ENCODE data around the gene CFAP299.

CFAP299 gene

DNA sequence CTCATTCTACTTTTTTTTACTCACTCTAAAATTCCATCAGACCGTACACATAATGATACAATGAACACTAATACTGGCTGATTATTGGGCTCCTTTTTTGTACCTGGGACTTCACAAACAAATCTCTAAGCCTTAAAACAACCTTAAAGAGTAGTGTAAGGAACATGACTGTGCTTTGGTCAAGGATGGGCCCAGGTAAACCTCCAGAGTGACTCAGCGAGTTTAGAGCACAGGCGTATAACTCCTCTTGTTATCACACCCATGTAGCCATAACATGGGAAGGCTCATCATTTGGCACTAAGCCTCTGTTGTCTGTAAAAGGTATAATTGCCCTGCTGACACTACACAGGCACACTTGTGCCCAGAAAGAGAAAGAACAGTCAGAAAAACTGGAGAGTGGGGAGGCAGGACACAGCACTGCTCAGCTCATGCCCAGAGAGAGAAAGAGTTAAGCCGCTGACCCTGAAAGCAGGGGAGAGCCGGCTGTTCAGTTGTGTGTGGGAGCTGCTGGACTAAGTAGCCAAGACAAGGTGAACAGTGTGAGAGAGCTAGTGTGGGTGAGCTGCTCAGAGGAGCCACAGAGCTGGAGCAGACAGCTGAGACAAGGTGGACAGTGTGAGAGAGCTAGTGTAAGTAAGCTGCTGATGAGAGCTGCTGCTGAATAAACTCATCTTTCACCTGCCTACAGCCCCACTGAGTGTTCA lies 375.4 kb downstream of the CFAP299 start:
- no peaks in the 10 kb centered on the region for H3F3A ChIP-seq (ENCODE audit: control insufficient read depth, insufficient read depth)
- TF ChIP-seq EZH2phosphoT487 (IDR thresholded peaks at IDR 0.05; ENCODE audit: borderline replicate concordance, low read length), result no peak
- TF ChIP-seq, protein P1, sequence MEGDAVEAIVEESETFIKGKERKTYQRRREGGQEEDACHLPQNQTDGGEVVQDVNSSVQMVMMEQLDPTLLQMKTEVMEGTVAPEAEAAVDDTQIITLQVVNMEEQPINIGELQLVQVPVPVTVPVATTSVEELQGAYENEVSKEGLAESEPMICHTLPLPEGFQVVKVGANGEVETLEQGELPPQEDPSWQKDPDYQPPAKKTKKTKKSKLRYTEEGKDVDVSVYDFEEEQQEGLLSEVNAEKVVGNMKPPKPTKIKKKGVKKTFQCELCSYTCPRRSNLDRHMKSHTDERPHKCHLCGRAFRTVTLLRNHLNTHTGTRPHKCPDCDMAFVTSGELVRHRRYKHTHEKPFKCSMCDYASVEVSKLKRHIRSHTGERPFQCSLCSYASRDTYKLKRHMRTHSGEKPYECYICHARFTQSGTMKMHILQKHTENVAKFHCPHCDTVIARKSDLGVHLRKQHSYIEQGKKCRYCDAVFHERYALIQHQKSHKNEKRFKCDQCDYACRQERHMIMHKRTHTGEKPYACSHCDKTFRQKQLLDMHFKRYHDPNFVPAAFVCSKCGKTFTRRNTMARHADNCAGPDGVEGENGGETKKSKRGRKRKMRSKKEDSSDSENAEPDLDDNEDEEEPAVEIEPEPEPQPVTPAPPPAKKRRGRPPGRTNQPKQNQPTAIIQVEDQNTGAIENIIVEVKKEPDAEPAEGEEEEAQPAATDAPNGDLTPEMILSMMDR (IDR thresholded peaks at IDR 0.05; ENCODE audit: low read depth, low read length, poor library complexity, severe bottlenecking), result no peak
- H3K27me3 ChIP-seq (ENCODE audit: control insufficient read depth, low read length), result no peaks in the 10 kb centered on the region
- H3K4me1 ChIP-seq (ENCODE audit: control insufficient read depth, low read length), result no peaks in the 10 kb centered on the region; the same call in 1 of the 2 replicates
- H3K79me2 ChIP-seq (ENCODE audit: control insufficient read depth, low read length), result no peaks in the 10 kb centered on the region
- no peak overlapping the region for H3K27ac ChIP-seq (ENCODE audit: low read depth, low read length)
- H4K20me1 ChIP-seq (ENCODE audit: control insufficient read depth, insufficient read depth, low read depth, low read length), result no peaks in the 10 kb centered on the region
- H3K9me3 ChIP-seq (ENCODE audit: control insufficient read depth, insufficient read depth, low read length), result no peaks in the 10 kb centered on the region
- H3K4me2 ChIP-seq (ENCODE audit: low read length), result no peak overlapping the region
- H3K4me3 ChIP-seq (ENCODE audit: low read length), result no peak overlapping the region
- H3K36me3 ChIP-seq (ENCODE audit: control insufficient read depth, low read length), result no peaks in the 10 kb centered on the region
- H3K9me2 ChIP-seq (replicated peaks; ENCODE audit: control insufficient read depth, low read length), result no peaks in the 10 kb centered on the region

- Histone ChIP-seq H3K4me3 (ENCODE audit: low read length) (no peak overlapping the region), H3K79me2 (ENCODE audit: control insufficient read depth, low read length) (no peaks in the 10 kb centered on the region), H3K9me3 (ENCODE audit: control insufficient read depth, insufficient read depth, low read length) (no peaks in the 10 kb centered on the region), H3K27me3 (ENCODE audit: control insufficient read depth, low read length) (no peaks in the 10 kb centered on the region), H3K27ac (ENCODE audit: low read depth, low read length) (no peak overlapping the region), H3K4me1 (ENCODE audit: control insufficient read depth, low read length) (no peaks in the 10 kb centered on the region; the same call in 1 of the 2 replicates), H4K20me1 (ENCODE audit: control insufficient read depth, insufficient read depth, low read depth, low read length) (no peaks in the 10 kb centered on the region), H3F3A (ENCODE audit: control insufficient read depth, insufficient read depth) (no peaks in the 10 kb centered on the region), H3K4me2 (ENCODE audit: low read length) (no peak overlapping the region), H3K9me2 (replicated peaks; ENCODE audit: control insufficient read depth, low read length) (no peaks in the 10 kb centered on the region), H3K36me3 (ENCODE audit: control insufficient read depth, low read length) (no peaks in the 10 kb centered on the region)
- TF ChIP-seq, protein P1 (IDR thresholded peaks at IDR 0.05; ENCODE audit: low read depth, low read length, poor library complexity, severe bottlenecking), result no peak
- TF ChIP-seq EZH2phosphoT487 (IDR thresholded peaks at IDR 0.05; ENCODE audit: borderline replicate concordance, low read length), result no peak
These were observed 376.4 kb downstream of the CFAP299 start for GRCh38 chr4:80711956-80712355.

DNA sequence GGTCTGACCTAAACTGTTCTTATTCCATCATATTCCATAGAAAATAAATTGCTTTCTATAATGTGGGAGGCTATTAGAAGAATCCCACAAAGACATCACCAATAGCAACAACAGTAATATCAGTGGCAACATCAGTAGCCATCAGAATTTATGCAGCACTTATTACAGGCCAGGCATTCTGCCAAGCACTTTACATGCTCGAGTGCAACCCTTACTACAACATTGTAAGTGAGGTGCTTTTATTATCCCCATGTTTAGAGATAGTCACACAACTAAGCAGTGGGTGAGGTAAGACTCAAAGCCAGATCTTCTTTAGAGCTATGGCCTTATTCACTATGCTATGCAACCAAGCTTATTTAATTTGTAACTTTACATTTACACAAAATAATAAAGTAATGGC lies 377.9 kb downstream of the CFAP299 start:
- H3K79me2 ChIP-seq (ENCODE audit: control insufficient read depth, low read length), result no peaks in the 10 kb centered on the region
- H3K27ac ChIP-seq (ENCODE audit: low read depth, low read length), result no peak overlapping the region
- TF ChIP-seq EZH2phosphoT487 (IDR thresholded peaks at IDR 0.05; ENCODE audit: borderline replicate concordance, low read length), result no peak
- TF ChIP-seq, protein P1 (IDR thresholded peaks at IDR 0.05; ENCODE audit: low read depth, low read length, poor library complexity, severe bottlenecking), result no peak
- no peaks in the 10 kb centered on the region for H3K36me3 ChIP-seq (ENCODE audit: control insufficient read depth, low read length)
- no peaks in the 10 kb centered on the region for H4K20me1 ChIP-seq (ENCODE audit: control insufficient read depth, insufficient read depth, low read depth, low read length)
- H3F3A ChIP-seq (ENCODE audit: control insufficient read depth, insufficient read depth), result no peaks in the 10 kb centered on the region
- H3K9me3 ChIP-seq (ENCODE audit: control insufficient read depth, insufficient read depth, low read length), result no peaks in the 10 kb centered on the region
- no peak overlapping the region for H3K4me2 ChIP-seq (ENCODE audit: low read length)
- H3K4me1 ChIP-seq (ENCODE audit: control insufficient read depth, low read length), result no peaks in the 10 kb centered on the region; the same call in 1 of the 2 replicates
- H3K27me3 ChIP-seq (ENCODE audit: control insufficient read depth, low read length), result no peaks in the 10 kb centered on the region
- no peak overlapping the region for H3K4me3 ChIP-seq (ENCODE audit: low read length)
- H3K9me2 ChIP-seq (replicated peaks; ENCODE audit: control insufficient read depth, low read length), result no peaks in the 10 kb centered on the region

All from DOHH2 (cell line).